Stimulated activated CD4-positive, alpha-beta T cell treated with anti-CD3 and anti-CD28 coated beads, Interleukin-12 subunit alpha, Interleukin-12 subunit beta, amount 100 ng/mL, for 24 hours (primary cell): ENCODE measurements around the gene PARD6G.
"Not testable (repeated sequence)": the region's sequence is repeated elsewhere in the genome, so short reads cannot be mapped to it uniquely, and the experiment has no call there.

Experiments
- DNase-seq, 2 experiments: peaks; one replicate each; pipeline ENCODE4 v3.0.0-alpha.2; 2020; ENCODE audit warnings: low read depth in 2 of 2

Gene PARD6G

DNA sequence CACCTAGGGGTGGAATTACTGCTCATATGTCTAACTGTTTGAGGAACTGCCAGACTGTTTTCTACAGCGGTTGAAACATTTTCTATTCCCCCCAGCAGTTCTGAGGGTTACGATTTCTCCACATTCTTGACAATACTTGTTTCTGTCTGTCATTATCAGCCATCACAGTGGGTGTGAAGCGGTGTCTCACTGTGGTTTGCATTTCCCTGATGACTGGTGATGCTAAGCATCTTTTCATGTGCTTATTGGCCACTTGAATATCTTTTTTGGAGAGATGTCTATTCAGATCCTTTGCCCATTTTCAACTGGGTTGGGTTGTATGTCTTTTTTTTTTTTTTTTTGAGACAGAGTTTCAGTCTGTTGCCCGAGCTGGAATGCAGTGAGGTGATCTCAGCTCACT lies 75.3 kb downstream of the PARD6G start:
- no peak for DNase-seq

DNA sequence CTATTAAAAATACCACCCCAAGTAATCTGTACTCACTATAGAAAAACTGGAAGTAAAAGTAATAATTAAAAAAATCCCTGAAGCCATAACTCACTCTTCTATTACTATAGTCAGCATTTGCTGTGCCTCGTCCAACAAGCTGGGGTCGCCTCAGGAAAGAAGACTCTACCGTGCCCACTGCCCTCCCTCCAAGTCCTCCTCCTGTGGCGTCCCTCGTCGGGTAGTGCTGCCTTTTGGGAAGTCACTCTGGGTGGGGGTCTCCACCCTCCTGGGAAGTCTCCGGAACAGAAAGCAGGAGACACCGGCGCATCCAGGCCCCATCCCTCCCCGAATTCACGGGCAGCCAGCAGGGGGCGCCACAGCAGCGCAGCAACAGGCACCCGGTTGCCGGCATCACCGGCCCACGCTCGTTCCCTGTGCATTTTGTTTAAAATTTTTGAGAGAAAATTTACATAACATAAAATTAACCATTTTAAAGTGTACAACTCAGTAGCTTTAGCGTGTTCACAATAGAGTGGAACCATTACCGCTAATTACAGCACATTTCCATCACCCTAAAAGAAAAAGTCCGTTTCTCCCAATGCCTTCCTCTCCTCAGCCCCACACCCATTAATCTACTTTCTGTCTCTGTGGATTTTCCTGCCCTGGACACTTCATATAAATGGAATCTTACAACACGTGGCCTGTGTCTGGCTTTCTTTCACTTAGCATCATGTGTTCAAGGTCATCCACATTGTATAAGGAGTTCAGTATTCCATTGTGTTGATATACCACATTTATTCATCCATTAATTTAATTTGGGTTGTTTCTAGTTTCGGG lies 76.1 kb downstream of the PARD6G start:
- DNase-seq = peak in 1 of 2 experiments; percentile 59

DNA sequence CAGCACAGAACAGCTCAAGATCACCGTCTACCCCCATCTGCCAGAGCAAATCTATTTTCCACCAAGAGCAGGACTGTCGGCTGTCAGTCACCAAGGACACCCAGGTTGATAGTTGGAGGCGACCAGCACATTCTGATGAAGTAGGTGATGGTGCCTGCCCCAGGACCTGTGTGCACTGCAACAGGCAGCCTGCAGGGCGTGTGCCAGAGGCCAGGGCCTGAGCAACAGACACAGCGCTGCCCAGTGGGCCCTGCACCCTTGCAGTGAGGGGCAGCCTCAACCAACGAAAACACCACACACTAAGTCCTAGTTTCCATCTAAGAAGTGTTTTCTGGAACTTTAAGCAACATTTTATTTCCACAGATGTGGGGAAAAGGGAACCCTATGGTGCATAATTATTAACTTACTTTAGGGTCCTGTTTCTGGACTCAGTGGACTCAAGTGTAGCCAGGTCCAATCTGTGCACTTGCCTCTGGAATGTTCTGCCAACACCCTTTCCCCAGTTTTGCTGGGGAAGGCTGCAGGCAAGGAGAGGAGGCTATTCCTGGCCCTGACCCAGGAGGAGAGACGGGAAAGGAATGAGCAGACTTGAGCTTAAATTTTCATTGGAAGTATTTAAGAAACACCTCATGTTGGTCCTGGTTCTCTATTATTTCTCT lies 76.8 kb downstream of the PARD6G start:
- DNase-seq = no peak

DNA sequence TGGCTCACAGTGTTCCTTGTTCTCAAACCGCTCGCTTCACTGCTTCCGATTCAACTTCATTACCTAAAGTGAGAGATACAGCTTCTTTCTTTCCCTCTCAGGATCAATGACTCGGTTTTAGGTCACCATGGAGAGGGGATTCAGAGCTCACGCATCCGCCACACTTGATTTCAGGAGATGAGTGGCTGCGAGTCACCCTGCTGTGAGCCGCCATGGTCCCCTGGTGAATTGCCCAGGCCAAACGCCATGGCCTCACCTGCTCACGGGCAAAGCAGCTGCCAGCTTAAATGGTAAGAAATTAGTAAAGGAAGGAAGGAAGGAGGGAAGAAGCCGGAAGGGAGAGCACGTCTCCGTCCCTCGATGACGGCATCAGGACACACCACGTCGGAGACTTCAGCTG lies 77.7 kb downstream of the PARD6G start:
- DNase-seq = no peak

DNA sequence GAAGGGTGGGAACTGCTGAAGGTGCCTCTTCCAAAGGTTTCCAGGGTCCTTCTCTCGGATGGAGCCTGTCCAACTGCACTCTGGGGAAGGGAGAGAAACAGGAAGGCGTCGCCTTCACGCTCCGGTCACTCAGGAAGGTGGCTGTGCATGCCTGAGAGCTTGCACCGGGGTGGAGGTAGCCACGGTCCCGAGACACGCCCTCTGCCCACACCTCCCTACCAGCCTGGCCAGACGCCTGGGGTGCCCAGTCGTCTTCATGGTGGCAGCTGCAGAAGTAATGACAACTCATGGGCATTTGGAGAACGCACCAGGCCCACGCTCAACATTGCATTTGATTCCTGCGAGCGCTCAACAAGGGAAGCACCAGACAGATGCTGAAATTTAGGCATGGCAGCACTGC lies 78.3 kb downstream of the PARD6G start:
- DNase-seq = no peak

DNA sequence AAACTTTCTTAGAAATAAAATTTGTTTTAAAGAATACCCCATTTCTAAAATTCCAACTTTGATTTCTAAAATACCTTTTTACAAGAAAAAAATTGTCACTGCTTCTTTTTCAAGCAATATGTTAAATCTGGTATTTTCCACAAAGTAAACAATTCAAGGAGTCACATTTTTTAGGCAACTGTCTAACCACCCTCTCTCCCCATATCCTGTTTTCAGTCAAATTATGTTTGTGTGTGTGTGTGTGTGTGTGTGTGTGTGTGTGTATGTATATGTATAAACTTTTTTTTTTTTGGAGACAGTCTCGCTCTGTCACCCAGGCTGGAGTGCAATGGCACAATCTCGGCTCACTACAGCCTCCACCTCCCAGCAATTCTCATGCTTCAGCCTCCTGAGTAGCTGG lies 79.0 kb downstream of the PARD6G start:
- no peak for DNase-seq

DNA sequence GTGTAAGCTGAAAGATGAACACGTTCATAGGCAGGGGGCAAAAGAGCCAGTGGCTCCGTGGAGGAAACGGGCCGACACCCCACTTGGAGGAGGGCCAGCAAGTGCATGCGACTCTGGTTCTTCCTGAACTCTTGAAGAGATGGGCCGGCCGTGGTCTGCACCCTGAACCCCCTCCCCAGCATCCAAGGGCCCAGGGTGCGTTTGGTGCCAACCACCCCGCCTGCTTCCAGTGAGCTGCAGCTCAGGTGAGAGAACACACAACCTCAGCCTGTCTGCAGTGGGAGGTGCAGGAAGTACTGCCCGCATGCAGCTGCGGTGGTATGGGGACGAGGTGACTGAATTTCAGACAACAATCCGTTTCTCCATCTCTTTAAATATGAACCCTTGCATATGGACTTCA lies 79.4 kb downstream of the PARD6G start:
- no peak for DNase-seq

DNA sequence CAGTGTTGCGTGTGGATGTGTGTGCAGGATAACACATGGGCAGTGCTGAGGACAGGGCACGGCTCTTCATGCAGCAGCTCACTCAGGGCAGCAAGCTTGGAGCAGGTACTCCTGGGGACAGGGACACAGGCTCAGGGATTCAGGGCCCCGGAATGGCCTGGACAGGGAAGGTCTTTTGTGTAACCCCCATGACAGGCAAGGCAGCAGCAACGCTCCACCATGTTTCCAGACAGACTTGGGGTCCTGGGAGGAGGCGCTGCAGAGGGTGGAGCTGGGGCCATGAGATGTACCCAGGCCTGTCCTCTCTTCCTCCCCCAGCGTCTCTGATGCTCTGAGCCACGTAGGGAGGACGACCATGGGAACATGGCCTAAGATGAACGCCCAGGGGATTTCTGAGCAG lies 80.0 kb downstream of the PARD6G start:
- no peak for DNase-seq

DNA sequence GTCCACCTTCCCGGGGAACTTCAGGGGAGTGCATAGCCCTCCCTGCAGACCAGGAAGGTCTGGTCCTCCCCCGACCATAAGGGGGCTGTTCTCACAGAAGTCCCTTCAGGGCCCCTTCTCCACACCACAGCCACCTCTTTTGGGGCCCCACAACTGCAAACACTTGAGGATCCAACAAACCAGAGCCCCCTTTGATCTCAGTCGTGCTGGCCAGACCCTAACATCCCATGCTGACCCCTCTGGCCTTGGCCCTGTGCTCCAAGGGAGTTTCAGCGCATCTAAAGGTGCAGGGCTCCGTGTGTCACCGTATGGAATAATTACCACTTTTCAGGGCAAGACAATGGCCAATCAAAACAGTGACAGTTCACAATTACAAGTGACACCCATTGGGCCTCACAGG lies 80.6 kb downstream of the PARD6G start:
- no peak for DNase-seq

DNA sequence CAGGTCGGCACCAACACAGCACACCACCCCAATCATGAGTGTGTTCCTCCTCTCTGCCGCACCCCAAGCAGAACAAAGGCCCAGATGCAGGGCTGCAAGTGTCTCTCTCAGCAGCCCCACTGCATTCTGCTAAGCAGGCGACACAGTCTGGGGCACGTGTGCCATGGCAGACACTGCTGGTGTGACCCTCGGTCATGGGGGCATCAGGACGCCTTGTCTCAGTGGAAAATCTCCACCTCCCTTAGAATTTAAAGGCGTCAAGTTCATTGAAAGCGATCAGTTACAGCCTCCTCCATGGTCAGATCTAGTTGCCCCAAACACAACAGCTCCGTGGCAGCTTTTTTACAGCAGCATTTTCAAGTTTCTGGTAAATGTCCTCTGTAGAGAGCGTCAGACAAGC lies 81.1 kb downstream of the PARD6G start:
- DNase-seq = no peak

DNA sequence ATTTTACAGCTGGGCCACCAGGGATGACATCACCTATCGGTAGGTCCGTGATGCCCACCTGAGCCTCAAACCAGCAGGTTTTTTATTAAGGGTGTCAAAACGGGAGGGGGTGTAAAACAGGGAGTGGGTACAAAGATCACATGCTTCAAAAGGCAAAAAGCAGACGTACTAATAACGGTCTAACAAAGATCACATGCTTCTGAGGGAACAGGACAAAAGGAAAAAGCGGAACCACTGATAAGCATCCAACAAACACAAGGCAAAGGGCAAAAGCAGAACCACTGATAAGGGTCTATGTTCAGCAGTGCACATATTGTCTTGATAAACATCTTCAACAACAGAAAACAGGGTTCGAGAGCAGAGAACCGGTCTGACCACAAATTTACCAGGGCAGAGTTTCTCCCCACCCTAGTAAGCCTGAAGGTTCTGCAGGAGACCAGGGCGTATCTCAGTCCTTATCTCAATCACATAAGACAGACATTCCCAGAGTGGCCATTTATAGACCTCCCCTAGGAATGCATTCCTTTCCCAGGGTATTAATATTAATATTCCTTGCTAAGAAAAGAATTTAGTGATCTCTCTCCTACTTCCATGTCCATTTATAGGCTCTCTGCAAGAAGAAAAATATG lies 82.5 kb downstream of the PARD6G start:
- DNase-seq = not testable (repeated sequence)

DNA sequence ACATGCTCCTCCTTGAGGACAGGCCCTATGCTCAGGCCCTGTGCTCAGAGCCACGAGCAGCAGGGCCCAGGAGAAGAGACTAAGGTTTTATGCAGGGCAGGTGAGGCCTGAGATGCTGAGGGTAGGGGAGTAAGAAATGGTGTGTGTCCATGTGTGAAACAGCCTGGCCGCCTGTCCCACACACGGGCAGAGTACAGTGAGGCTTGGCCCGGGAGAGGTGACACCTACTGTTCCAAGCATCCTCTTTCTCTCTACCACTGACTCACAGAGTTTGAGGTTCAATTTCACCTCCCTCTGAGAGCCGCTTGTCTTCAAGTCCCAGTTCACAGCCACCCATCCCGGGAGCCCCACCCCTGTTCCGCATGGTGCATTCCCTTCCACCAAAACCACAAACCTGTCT lies 84.1 kb downstream of the PARD6G start:
- DNase-seq = no peak

DNA sequence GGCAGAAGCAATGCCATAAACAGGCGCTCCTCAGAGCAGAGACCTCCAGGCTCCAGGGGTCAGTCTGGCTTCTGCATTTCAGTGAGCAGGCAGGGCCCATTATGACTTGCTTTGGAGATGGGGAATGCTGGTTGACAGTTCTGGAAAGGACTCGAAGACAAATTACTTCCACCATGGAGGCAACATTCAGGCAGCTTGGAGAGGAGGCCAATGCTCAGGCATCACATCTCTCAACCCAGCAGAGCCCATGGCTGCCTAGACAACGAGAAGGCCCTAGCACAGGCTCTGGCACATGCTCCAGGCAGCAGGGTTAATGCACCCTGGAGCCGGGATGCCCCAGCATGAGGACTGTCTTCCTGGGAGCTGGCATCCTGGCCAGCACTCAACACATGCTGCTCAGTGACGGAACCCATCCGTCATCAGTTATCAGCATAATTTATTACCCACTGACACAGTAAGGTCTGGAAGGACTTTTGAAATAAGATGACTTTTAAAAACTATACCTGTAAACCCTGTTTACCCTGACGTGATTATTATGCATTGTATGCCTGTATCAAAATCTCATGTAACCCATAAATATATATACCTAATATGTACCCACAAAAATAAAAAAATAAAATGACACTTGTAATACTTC lies 85.4 kb downstream of the PARD6G start:
- no peak for DNase-seq

DNA sequence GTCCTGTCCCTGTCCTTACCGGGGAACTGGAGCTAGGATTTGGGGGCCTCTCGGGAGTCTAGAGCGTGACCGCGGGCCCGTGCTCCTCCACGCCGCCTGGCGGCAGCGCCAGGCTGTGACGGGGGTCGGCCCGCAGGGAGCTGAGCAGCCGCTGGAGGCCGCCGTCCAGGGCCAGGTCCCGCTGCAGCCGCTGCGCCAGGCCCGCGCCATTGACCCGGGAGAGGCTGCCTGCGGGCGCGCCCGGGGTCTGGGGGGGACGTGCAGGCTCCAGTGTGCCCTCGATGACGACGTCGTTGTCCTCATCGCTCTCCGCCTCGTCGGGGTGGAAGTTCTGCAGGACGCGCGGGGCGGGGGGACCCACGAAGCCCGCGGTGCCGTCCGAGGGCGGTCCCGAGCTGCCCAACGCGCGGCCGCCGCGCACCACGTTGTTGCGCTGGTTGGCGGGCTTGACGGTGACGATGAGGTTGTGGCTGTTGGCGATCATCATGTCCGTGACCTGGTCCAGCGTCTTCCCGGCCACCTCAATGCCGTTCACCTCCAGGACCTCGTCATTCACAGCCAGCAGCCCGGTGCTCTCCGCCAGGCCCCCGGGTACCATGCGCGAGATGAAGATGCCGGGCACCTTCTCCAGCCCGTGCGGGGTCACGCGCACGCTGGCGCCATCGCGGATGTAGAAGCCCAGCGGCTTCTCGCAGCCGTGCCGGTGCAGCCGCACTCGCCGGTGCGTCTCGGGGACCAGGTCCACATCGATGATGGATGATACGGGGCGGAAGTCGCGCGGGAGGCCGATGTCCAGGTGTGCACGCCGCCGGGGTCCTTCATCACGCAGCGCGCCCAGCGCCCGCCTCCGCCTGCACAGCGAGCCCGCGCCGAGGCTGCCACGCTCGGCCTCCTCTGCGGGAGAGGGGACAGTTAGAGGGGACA lies 87.3 kb downstream of the PARD6G start:
- peak in 1 of 2 experiments; percentile 29 for DNase-seq

DNA sequence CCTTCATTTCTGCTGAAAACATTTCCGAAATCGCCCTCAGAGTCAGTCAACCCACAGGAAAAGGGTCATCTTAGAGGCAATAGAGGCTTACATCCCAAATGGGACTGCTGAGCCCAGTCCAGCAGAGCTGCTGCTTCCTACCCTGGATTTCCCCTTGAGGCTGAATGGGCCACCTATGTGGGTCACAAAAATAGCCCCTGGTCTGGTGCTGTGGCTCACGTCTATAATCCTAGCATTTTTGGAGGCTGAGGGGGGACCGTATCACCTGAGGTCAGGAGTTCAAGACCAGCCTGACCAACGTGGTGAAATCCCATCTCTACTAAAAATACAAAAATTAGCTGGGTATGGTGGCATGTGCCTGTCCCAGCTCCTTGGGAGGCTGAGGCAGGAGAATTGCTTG lies 88.9 kb downstream of the PARD6G start:
- no peak for DNase-seq

DNA sequence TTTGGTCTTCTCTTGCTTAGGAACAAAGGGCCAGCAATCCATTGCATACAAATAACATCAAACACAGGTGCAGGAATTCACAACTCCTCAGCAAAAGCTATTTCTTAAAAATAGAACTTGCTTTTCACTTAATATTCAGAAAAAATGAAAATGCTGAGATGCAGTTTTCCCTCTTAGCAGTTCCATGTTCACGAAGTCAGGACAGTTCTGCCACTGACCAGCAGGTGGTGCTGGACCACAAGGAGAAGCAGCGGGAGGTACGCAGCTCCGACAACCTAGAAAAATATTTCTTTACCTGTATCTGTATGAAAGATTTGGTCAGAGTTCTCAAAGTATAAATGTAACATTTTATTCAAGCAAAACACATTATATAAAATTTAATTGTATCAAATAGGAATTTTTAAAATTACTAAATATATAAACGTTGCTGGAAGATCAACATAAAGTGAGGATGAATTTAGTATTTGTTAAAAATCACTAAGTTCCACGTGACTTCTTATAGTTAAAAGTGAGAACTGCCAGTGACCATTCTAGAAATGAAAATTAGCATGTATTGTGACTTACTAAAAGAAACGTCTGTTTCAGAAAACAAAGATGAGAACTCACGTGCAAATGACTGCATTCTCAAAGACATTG lies 89.5 kb downstream of the PARD6G start:
- peak; percentile 49 to 78 for DNase-seq

DNA sequence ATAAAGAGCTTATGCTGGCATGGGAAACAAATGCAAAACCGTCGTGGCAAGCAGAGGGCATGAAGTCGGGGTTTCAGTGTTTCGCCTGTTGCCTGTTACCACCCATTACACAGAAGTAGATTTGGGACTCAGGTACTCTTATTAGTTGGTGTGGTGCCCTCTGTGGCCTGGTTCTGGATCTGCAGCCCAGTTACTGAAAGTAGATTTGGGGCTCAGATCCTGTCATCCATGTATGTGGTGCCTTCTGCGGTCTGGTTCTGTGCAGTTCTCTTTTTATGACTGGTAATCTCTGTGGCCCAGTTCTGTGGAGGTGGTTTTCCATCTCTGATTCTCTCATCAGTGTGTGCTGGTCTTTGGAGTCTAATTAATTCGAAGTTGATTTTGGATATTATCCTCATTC lies 93.0 kb downstream of the PARD6G start:
- no peak for DNase-seq

DNA sequence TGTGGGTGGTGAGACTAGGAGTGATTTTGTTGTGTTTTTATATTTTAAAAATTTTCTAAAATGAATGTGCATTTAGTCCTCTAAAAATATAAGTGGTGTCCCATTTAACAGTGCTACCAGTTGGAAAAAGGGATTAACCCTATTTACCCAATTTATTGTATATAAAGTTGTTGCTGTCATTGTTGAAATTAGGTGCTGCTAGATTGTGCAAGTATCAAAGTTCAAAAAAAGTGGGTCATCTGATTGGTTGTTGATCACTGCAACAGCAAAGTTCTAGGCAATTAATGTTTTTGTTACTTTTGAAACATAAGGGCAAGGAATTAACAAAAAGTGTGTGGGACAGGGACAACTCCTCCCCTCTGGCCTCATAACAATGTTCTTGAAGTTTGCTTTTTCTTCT lies 97.6 kb downstream of the PARD6G start:
- no peak for DNase-seq

DNA sequence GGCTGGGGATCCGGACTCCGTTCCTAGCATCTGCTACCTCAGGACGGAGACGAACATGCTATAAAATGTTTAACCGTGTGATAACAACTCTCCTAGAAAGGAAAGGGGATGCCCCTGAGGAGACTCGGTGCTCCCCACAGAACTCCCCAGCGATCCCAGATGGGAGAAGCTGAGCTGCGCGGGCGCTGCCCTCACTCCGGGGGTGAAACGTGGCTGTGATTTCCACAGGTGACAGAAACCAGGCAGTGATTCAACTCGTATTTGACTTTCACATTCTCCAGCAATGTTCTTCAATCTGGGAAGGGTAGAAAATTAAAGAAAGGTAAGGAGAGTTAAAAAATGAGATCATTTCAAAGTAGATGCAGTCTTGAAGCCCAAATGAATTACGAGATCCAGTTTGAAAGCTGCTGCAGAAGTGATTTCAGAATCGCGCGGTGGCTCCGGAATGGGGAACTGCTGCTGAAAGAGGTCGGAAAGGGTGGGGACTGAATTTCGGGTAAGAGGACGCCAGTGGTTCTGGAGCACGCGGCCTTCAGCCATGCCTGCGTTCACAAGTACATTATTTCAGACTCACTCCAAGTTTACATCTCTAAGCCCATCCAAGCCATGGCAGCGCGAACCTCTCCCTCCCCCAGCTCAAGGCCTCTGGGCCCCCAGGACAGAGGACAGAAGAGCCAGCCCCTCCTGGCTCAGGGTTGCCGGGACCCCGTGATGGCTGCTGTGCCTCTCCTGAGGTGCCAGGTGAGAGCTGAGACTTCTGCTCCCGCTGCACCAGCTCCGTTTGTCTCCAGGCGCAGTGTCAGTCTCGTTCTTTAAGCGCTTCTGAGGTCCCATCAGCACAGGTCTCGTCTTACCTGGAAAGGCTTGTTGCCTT lies 98.8 kb downstream of the PARD6G start:
- no peak for DNase-seq
